IMR-90 (cell line): ENCODE data around the gene PHETA1. TPM values are rescaled to one million over a fixed set of nuclear protein-coding genes. Genes with fewer than 3 reads are reported as not detected.

Experiments
- ATAC-seq: fragments of 200-7000 bp; cut with Tn5 transposase; 2 replicates; pipeline ENCODE4 v1.9.1; 2020; ENCODE audit warnings: low read depth, mild to moderate bottlenecking, moderate library complexity
- BruUV-seq: library from RNA; stranded (reverse); fragments of 400-500 nt; replicated peaks from 2 replicates; lab custom pipeline; 2021; lab: Mats Ljungman, UMichigan
- CTCF ChIA-PET: fragments of 300-600 bp; formaldehyde crosslinking; extraction: SDS; loops from one replicate; lab custom pipeline; 2021; ENCODE audit warnings: antibody characterized with exemption; lab: Yijun Ruan, JAX
- POLR2A ChIA-PET: fragments of 300-600 bp; sonication (Branson Sonifier 250); formaldehyde crosslinking; loops from one replicate; lab custom pipeline; 2022; ENCODE audit warnings: antibody characterized with exemption; ENCODE audit not compliant: unreplicated experiment; lab: Charles Lee
- DNase-seq: peaks from one replicate; pipeline ENCODE4 v3.0.0; 2013
- H2AFZ ChIP-seq: replicated peaks from 2 replicates; pipeline ENCODE3; 2013; ENCODE audit warnings: low read length, mild to moderate bottlenecking; ENCODE audit not compliant: poor library complexity
- H2AK5ac ChIP-seq: 2 replicates; pipeline ENCODE4 v1.6.1; 2013; ENCODE audit warnings: low read depth, low read length, inconsistent platforms
- H2AK9ac ChIP-seq: replicated peaks from 2 replicates; pipeline ENCODE3; 2013; ENCODE audit warnings: mild to moderate bottlenecking, low read depth, low read length, moderate library complexity; ENCODE audit not compliant: poor library complexity
- H2BK120ac ChIP-seq: 2 replicates; pipeline ENCODE4 v1.6.1; 2013; ENCODE audit warnings: low read depth, low read length, inconsistent platforms
- H2BK15ac ChIP-seq: 3 replicates; pipeline ENCODE4 v1.6.1; 2013; ENCODE audit warnings: low read depth, low read length, inconsistent platforms
- H2BK20ac ChIP-seq: 2 replicates; pipeline ENCODE4 v1.6.1; 2013; ENCODE audit warnings: low read depth, mild to moderate bottlenecking, inconsistent platforms, low read length, moderate library complexity
- H2BK5ac ChIP-seq: 2 replicates; pipeline ENCODE4 v1.6.1; 2013; ENCODE audit warnings: mild to moderate bottlenecking, low read depth, low read length, inconsistent platforms; ENCODE audit not compliant: poor library complexity, severe bottlenecking
- H3K14ac ChIP-seq: replicated peaks from 2 replicates; pipeline ENCODE4 v1.6.1; 2013; ENCODE audit warnings: low read depth, low read length, inconsistent platforms
- H3K18ac ChIP-seq: 2 replicates; pipeline ENCODE4 v1.6.1; 2013; ENCODE audit warnings: low read depth, low read length, control low read depth
- H3K23ac ChIP-seq: 2 replicates; pipeline ENCODE4 v1.6.1; 2013; ENCODE audit warnings: low read depth, low read length, inconsistent platforms
- H3K27ac ChIP-seq: 2 replicates; pipeline ENCODE4 v1.5.1; 2013; ENCODE audit warnings: mild to moderate bottlenecking, control low read depth, low read length; ENCODE audit not compliant: insufficient read depth
- H3K27me3 ChIP-seq: 2 replicates; pipeline ENCODE4 v1.6.1; 2013; ENCODE audit warnings: low read length; ENCODE audit not compliant: control insufficient read depth, insufficient read depth
- H3K36me3 ChIP-seq: 2 replicates; pipeline ENCODE4 v1.6.1; 2013; ENCODE audit warnings: low read length, mixed read lengths; ENCODE audit not compliant: control insufficient read depth, insufficient read depth
- H3K4ac ChIP-seq: 2 replicates; pipeline ENCODE4 v1.6.1; 2013; ENCODE audit warnings: low read depth, low read length, inconsistent platforms
- H3K4me1 ChIP-seq: 2 replicates; pipeline ENCODE4 v1.6.1; 2013; ENCODE audit warnings: low read length, mixed read lengths; ENCODE audit not compliant: control insufficient read depth, insufficient read depth
- H3K4me2 ChIP-seq: 2 replicates; pipeline ENCODE4 v1.6.1; 2013; ENCODE audit warnings: low read depth, mild to moderate bottlenecking, control low read depth, low read length, moderate library complexity
- H3K4me3 ChIP-seq: 2 replicates; pipeline ENCODE4 v1.5.1; 2013; ENCODE audit warnings: low read depth, mild to moderate bottlenecking, control low read depth, low read length, moderate library complexity; ENCODE audit not compliant: insufficient read depth
- H3K56ac ChIP-seq: 2 replicates; pipeline ENCODE4 v1.6.1; 2013; ENCODE audit warnings: low read length, inconsistent platforms; ENCODE audit not compliant: insufficient read depth; ENCODE audit errors: extremely low read depth
- H3K79me1 ChIP-seq, 2 experiments: 2 replicates each; pipeline ENCODE4 v1.6.1; 2013; ENCODE audit warnings: low read length in 2 of 2, inconsistent platforms in 1 of 2, low read depth in 1 of 2
- H3K9ac ChIP-seq: 2 replicates; pipeline ENCODE4 v1.6.1; 2013; ENCODE audit warnings: low read depth, low read length, control low read depth
- H3K9me1 ChIP-seq: 2 replicates; pipeline ENCODE4 v1.6.1; 2013; ENCODE audit warnings: low read length, inconsistent platforms; ENCODE audit not compliant: insufficient read depth
- H3K9me3 ChIP-seq: 2 replicates; pipeline ENCODE4 v1.6.1; 2013; ENCODE audit warnings: low read length; ENCODE audit not compliant: control insufficient read depth, insufficient read depth
- H4K20me1 ChIP-seq: 2 replicates; pipeline ENCODE4 v1.6.1; 2013; ENCODE audit warnings: low read length, inconsistent platforms; ENCODE audit not compliant: insufficient read depth
- H4K5ac ChIP-seq: 2 replicates; pipeline ENCODE4 v1.6.1; 2013; ENCODE audit warnings: mild to moderate bottlenecking, low read depth, low read length, control low read depth
- H4K8ac ChIP-seq, 2 experiments: 2 replicates each; pipeline ENCODE4 v1.6.1; 2013; ENCODE audit warnings: low read depth in 2 of 2, low read length in 2 of 2, control low read depth in 1 of 2, inconsistent platforms in 1 of 2
- H4K91ac ChIP-seq: 2 replicates; pipeline ENCODE4 v1.6.1; 2013; ENCODE audit warnings: low read depth, low read length, inconsistent platforms; ENCODE audit not compliant: insufficient read depth
- BHLHE40 ChIP-seq: fragments of 150-350 bp; IDR thresholded peaks from 2 replicates; pipeline ENCODE4 v1.6.1; 2016; ENCODE audit warnings: mild to moderate bottlenecking, low read depth, low read length
- CEBPB ChIP-seq: IDR thresholded peaks from 2 replicates; pipeline ENCODE4 v1.6.1; 2012; ENCODE audit warnings: low read depth, low read length, improper control_type of control experiment
- WGBS, 2 experiments: methylation state at CpG; one replicate each; pipeline versions ENCODE4 v1.1.5 to v1.1.7; 2013; ENCODE audit warnings: missing lambda C conversion rate in 2 of 2; ENCODE audit not compliant: insufficient read length in 1 of 2; ENCODE audit errors: extremely low coverage in 2 of 2; 5-methylcytosine and 5-hydroxymethylcytosine counted together
- dilution Hi-C: fragments of 300-500 bp; cut with HindIII; formaldehyde crosslinking; loops from one replicate; pipeline ENCODE4 v1.14.3; 2018; ENCODE audit warnings: low sequenced_read_pairs; ENCODE audit not compliant: unreplicated experiment
- in situ Hi-C: fragments of 300-500 bp; cut with MboI; formaldehyde crosslinking; loops from 3 replicates; pipeline ENCODE4 v1.14.3; 2019; ENCODE audit warnings: low sequenced_read_pairs, inconsistent platforms, mixed read lengths
- intact Hi-C: fragments of 100-400 bp; cut with micrococcal nuclease; formaldehyde crosslinking; loops from 2 replicates; pipeline ENCODE4 v1.10.0; 2022
- polyA plus RNA-seq, 3 experiments: library from polyadenylated mRNA; depleted of rRNA; stranded (reverse); fragments of >200 nt; gene quantifications; 2 replicates each; pipeline ENCODE4 v1.2.3, GENCODE V29; 2012; ENCODE audit warnings: low replicate concordance in 1 of 3
- total RNA-seq: library from RNA; depleted of rRNA; stranded (reverse); fragments of >200 nt; gene quantifications from 2 replicates; pipeline ENCODE4 v1.2.3, GENCODE V29; 2012
- TF ChIP-seq, protein P1 (sequence below): conservative IDR thresholded peaks from 2 replicates; pipeline ENCODE4 v1.5.1; 2012; ENCODE audit warnings: mild to moderate bottlenecking, low read depth, low read length, improper control_type of control experiment

Gene PHETA1
- total and polyA plus RNA-seq, 2 of the 4 experiments (the other 2 are of a cell fraction): 3.2 to 6.6 TPM

DNA sequence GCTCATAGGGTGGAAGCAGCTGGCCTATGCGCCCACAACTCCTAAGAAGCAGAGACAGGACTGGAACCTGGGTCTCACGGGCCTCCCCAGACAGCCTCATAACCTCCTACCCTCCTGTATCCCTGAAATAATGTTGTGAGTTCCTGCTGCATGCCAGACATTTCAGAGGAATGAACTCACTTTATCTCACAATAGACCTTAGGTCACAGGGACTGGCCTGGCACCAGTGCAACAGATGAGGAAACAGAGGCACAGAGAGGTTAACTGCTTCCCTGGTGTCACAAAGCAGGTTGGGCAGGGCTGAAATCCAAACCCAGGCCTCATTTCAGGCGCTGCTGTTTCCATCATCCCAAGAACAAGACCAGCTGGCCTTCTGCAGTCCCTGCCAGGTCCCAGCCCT is 5.3 kb downstream of the PHETA1 start:
- H3K36me3 ChIP-seq: peaks cover 17% of the 10 kb centered on the region
- no peaks in the 10 kb centered on the region for H4K20me1 ChIP-seq
- peaks cover 11 to 36% of the 10 kb centered on the region in 2 experiments; a peak in 3 of 4 replicates for H3K79me1 ChIP-seq
- H3K27me3 ChIP-seq: no peaks in the 10 kb centered on the region
- no peak overlapping the region for H3K23ac ChIP-seq
- 0 out of 2 replicates have a peak overlapping the region, but pooled peaks have one; percentile 12 for H3K4ac ChIP-seq
- DNase-seq (peak; percentile 48), ATAC-seq (peak; percentile 36)
- no peak overlapping the region for H2BK5ac ChIP-seq
- no peak overlapping the region for H3K56ac ChIP-seq
- no CpG with 5 or more reads among the region's 3 CpGs for WGBS, 2 experiments
- H3K4me1 ChIP-seq: peaks cover 4% of the 10 kb centered on the region
- H3K4me3 ChIP-seq: no peak overlapping the region
- H2AK5ac ChIP-seq: no peak overlapping the region
- H3K9me1 ChIP-seq: 0 out of 2 replicates have a peak, but pooled peaks cover 6% of the 10 kb centered on the region
- intact Hi-C loops: no loop called here
- H4K5ac ChIP-seq: no peak overlapping the region
- peak; percentile 50; the same call in 1 of the 2 replicates for TF ChIP-seq CEBPB
- TF ChIP-seq, protein P1, sequence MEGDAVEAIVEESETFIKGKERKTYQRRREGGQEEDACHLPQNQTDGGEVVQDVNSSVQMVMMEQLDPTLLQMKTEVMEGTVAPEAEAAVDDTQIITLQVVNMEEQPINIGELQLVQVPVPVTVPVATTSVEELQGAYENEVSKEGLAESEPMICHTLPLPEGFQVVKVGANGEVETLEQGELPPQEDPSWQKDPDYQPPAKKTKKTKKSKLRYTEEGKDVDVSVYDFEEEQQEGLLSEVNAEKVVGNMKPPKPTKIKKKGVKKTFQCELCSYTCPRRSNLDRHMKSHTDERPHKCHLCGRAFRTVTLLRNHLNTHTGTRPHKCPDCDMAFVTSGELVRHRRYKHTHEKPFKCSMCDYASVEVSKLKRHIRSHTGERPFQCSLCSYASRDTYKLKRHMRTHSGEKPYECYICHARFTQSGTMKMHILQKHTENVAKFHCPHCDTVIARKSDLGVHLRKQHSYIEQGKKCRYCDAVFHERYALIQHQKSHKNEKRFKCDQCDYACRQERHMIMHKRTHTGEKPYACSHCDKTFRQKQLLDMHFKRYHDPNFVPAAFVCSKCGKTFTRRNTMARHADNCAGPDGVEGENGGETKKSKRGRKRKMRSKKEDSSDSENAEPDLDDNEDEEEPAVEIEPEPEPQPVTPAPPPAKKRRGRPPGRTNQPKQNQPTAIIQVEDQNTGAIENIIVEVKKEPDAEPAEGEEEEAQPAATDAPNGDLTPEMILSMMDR: no peak
- TF ChIP-seq BHLHE40: no peak
- no peak overlapping the region for H2AFZ ChIP-seq
- no peak overlapping the region for H3K27ac ChIP-seq
- no peak overlapping the region for H3K9ac ChIP-seq
- no TSS peak for BruUV-seq
- no peak overlapping the region for H2BK120ac ChIP-seq
- no peak overlapping the region for H3K18ac ChIP-seq
- H2BK20ac ChIP-seq: no peak overlapping the region
- H3K14ac ChIP-seq: no peak overlapping the region
- H2AK9ac ChIP-seq: no peak overlapping the region
- CTCF ChIA-PET: no interaction called here
- POLR2A ChIA-PET: no interaction called here
- in situ Hi-C loops: no loop called here
- dilution Hi-C loops: no loop called here
- no peak overlapping the region for H4K91ac ChIP-seq
- no peak overlapping the region for H2BK15ac ChIP-seq
- no peak overlapping the region for H3K4me2 ChIP-seq
- no peak overlapping the region for H4K8ac ChIP-seq
- no peaks in the 10 kb centered on the region for H3K9me3 ChIP-seq
